ENCODE results near the gene CRLF1.
A peak's percentile ranks its signal among the peaks of the same experiment; 100 is the strongest.

CRLF1 gene

DNA sequence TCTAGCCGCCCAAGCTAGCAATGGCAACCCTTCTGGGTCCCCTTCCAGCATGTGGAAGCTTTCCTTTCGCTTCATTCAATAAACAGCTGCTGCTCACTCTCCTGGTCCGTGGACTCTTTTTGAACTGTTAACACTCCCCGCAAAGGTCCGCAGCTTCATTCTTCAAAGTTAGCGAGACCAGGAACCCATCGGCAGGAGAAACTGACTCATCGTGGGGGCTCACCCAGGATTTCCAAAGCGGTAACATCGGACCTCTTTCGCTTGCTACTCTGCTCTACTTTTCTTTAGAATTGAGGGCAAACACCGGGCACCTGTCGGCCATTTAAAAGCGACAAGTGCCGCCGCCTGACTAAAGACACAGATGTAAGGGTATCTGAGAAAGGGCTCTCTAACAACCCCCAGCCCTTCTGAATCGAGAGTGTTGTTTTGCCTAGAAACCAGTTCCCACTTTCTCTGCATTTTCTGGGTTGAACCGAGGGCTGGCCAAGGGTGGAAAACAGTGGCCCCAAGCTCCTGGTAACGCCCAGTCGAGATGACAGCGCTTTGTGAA, 29.2 kb downstream of the CRLF1 start:
- no peaks in the 10 kb centered on the region for H3K9me3 Mint-ChIP-seq
- H3K27ac Mint-ChIP-seq: peak overlapping the region; percentile 72
- H3K4me3 Mint-ChIP-seq: no peak overlapping the region

DNA sequence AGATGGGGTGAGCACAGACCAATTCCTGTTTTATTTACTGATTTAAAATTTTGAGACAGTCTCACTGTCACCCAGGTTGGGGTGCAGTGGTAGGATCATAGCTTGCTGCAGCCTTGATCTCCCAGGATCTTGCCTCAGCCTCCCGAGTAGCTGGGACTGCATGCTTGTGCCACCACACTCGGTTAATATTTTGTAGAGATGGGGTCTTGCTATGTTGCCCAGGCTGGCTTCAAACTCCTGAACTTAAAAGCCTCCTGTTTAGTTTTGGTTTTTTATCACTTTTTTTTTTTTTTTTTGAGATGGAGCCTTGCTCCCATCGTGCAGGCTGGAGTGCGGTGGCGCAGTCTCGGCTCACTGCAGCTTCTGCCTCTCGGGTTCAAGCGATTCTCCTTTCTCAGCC, 30.2 kb downstream of the CRLF1 start:
- TF ChIP-seq, protein P1, sequence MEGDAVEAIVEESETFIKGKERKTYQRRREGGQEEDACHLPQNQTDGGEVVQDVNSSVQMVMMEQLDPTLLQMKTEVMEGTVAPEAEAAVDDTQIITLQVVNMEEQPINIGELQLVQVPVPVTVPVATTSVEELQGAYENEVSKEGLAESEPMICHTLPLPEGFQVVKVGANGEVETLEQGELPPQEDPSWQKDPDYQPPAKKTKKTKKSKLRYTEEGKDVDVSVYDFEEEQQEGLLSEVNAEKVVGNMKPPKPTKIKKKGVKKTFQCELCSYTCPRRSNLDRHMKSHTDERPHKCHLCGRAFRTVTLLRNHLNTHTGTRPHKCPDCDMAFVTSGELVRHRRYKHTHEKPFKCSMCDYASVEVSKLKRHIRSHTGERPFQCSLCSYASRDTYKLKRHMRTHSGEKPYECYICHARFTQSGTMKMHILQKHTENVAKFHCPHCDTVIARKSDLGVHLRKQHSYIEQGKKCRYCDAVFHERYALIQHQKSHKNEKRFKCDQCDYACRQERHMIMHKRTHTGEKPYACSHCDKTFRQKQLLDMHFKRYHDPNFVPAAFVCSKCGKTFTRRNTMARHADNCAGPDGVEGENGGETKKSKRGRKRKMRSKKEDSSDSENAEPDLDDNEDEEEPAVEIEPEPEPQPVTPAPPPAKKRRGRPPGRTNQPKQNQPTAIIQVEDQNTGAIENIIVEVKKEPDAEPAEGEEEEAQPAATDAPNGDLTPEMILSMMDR (IDR thresholded peaks at IDR 0.05): no peak
- Mint-ChIP-seq H3K4me1 (peaks cover 22% of the 10 kb centered on the region), H3K27me3 (ENCODE audit: low read depth, poor library complexity) (peaks cover 6% of the 10 kb centered on the region), H3K36me3 (ENCODE audit: low read depth) (peaks cover 43% of the 10 kb centered on the region), H3K4me3 (no peak overlapping the region), H3K9me3 (no peaks in the 10 kb centered on the region), H3K27ac (no peak overlapping the region)
- DNase-seq: no peak

More for the DNA sequence above, 29.2 kb downstream of the CRLF1 start:
- TF ChIP-seq, protein P1 (IDR thresholded peaks at IDR 0.05): no peak
- peaks cover 12% of the 10 kb centered on the region for H3K4me1 Mint-ChIP-seq
- DNase-seq: no peak
- H3K27me3 Mint-ChIP-seq (ENCODE audit: low read depth, poor library complexity): peaks cover 11% of the 10 kb centered on the region
- H3K36me3 Mint-ChIP-seq (ENCODE audit: low read depth): peaks cover 40% of the 10 kb centered on the region

DNA sequence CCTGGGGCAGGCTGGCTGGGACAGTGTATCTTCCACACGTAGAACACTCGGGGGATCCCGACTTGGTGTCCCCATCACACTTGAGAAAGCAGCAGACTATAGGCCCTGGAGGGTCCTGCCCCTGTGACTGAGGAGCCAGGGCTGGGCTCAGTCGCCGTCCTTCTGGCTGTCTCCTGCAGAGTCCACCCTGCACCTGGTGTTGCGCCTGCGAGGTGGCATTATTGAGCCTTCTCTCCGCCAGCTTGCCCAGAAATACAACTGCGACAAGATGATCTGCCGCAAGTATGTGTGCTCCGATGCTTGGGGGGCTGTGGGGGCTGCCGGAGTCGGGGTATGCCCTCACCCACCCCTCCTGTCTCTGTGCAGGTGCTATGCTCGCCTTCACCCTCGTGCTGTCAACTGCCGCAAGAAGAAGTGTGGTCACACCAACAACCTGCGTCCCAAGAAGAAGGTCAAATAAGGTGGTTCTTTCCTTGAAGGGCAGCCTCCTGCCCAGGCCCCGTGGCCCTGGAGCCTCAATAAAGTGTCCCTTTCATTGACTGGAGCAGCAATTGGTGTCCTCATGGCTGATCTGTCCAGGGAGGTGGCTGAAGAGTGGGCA, 31.8 kb downstream of the CRLF1 start:
- Mint-ChIP-seq H3K4me1 (peaks cover 26% of the 10 kb centered on the region), H3K27me3 (ENCODE audit: low read depth, poor library complexity) (peaks cover 6% of the 10 kb centered on the region), H3K27ac (no peak overlapping the region), H3K9me3 (no peaks in the 10 kb centered on the region), H3K4me3 (no peak overlapping the region), H3K36me3 (ENCODE audit: low read depth) (peaks cover 51% of the 10 kb centered on the region)
- DNase-seq: no peak
- TF ChIP-seq, protein P1 (IDR thresholded peaks at IDR 0.05): no peak

DNA sequence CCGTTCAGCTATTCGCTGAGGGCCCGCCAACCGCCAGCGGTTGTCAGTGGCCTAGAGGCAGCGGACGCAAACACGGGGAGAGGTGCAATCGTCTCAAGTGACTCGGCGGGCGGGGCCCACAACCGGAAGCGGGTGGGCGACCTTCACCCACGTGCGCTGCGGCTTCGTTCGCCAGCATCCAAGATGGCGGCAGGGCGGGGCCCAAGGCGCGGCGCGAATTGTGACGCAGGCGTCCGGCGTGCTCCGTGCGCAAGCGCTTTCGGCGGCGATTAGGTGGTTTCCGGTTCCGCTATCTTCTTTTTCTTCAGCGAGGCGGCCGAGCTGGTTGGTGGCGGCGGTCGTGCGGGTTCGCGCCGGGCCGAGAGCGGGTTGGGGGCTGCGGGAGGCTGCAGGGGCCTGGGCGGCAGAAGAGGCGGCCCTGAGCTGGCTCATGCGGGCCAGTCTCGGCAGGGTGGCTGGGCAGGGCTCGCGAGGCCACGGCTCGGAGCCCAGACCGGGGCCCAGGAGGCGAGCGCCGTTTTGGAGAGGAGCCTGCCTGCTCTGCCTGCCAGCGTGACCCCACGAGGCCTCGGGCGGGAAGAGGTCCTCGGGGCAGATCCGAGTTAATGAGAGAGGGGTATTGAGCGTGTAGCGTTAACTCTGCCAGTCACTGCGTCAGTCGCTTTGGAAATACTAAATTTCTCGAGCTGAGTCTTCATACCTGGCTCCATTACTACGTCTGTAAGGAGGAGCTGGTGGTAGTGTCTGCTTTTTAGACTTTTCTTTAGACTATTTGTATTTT, 34.8 kb downstream of the CRLF1 start, which contains the start of gene UBA52:
UBA52 (plus strand) TSS at position 294 of the 781 bp plus-strand sequence. CDS start 1,444 bp downstream, outside the sequence.
- peak; percentile 99 for DNase-seq
- Mint-ChIP-seq H3K27me3 (ENCODE audit: low read depth, poor library complexity) (no peaks in the 10 kb centered on the region), H3K36me3 (ENCODE audit: low read depth) (peaks cover 67% of the 10 kb centered on the region), H3K9me3 (no peaks in the 10 kb centered on the region), H3K27ac (peak within 1 kb of the TSS; percentile 96), H3K4me1 (peaks cover 26% of the 10 kb centered on the region), H3K4me3 (peak within 1 kb of the TSS; percentile 90)
- TF ChIP-seq, protein P1 (IDR thresholded peaks at IDR 0.05): no peak

DNA sequence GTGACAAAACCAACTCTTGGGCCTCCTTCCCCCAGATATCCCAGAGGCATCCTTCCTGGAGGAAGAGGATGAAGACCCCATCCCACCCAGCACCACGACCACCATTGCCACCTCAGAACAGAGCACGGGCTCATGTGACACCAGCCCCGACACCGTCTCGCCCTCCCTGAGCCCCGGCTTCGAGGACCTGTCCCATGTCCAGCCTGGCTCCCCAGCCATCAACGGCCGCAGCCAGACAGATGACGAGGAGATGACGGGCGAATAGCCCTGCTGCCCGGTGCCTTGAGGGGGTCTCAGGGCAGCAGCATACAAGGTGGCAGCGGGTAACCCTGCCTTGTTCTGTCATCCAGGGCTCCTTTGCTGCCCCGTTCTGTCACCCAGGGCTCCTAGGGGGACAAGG, 38.2 kb downstream of the CRLF1 start:
- peaks cover 59% of the 10 kb centered on the region for H3K36me3 Mint-ChIP-seq (ENCODE audit: low read depth)
- H3K9me3 Mint-ChIP-seq: no peaks in the 10 kb centered on the region
- no peak for DNase-seq
- no peak overlapping the region for H3K4me3 Mint-ChIP-seq
- peaks cover 2% of the 10 kb centered on the region for H3K27me3 Mint-ChIP-seq (ENCODE audit: low read depth, poor library complexity)
- H3K27ac Mint-ChIP-seq: no peak overlapping the region
- peaks cover 23% of the 10 kb centered on the region for H3K4me1 Mint-ChIP-seq
- TF ChIP-seq, protein P1 (IDR thresholded peaks at IDR 0.05): no peak
